Measurements from ENCODE around the gene USE1. TPM values are rescaled to one million over a fixed set of nuclear protein-coding genes. Genes with fewer than 3 reads are reported as not detected.

The USE1 gene
- total and polyA plus RNA-seq, 8 donors: 16.2 to 113 (median 55.3) TPM; not detected in 1

GRCh38 chr19:17245535-17245984 lies 30.4 kb downstream of the USE1 start, which contains the start of gene NR2F6:
Gene NR2F6, minus strand, starts transcription at chr19:17245919. Its CDS starts 699 bp downstream, at chr19:17245220.
- H3K36me3 ChIP-seq: peaks cover 0 to 3% (median 2%) of the 10 kb centered on the region in 4 donors
- H3K27me3 ChIP-seq: no peaks in the 10 kb centered on the region
- whole genome bisulfite sequencing, 5 donors: 0 to 2% (median 0%) methylated on average over 9 to 62 of the region's 72 CpGs; no CpG with 5 or more reads in 1 of the 5 donors
- no peaks in the 10 kb centered on the region for H3K9me3 ChIP-seq
- peak within 1 kb of the TSS; percentile 85 to 97 (median 90) for H3K4me3 ChIP-seq
- no peak for DNase-seq
- TF ChIP-seq EP300 (IDR thresholded peaks at IDR 0.05) (no peak), POLR2AphosphoS5 (IDR thresholded peaks at IDR 0.05) (peak in 2 of 3 donors; percentile 76 to 79)
- H3K4me1 ChIP-seq: peaks cover 54 to 80% (median 65%) of the 10 kb centered on the region in 4 donors
- peak within 1 kb of the TSS; percentile 87 to 95 (median 87) for H3K27ac ChIP-seq
- intact Hi-C loops (cut with DNase I; ENCODE audit: low total_unique reads): no loop called here

- Histone ChIP-seq H3K4me3 (peak overlapping the region; percentile 54 to 95 (median 86)), H3K4me1 (peaks cover 42 to 67% (median 53%) of the 10 kb centered on the region in 4 donors), H3K27me3 (no peaks in the 10 kb centered on the region), H3K27ac (peak overlapping the region; percentile 86 to 95 (median 87)), H3K9me3 (no peaks in the 10 kb centered on the region), H3K36me3 (no peaks in the 10 kb centered on the region)
- intact Hi-C loops (cut with DNase I; ENCODE audit: low total_unique reads): no loop called here
- DNase-seq: peak in 1 of 2 donors; percentile 61
- WGBS, 5 donors: 11 to 20% (median 13%) methylated on average over 20 to 21 of the region's 21 CpGs
- TF ChIP-seq POLR2AphosphoS5 (IDR thresholded peaks at IDR 0.05) (no peak), POLR2A (IDR thresholded peaks at IDR 0.05) (no peak), CTCF (IDR thresholded peaks at IDR 0.05) (no peak), EP300 (IDR thresholded peaks at IDR 0.05) (no peak)
Measured at GRCh38 chr19:17246681-17247425, 31.7 kb downstream of the USE1 start.

GRCh38 chr19:17248011-17248776 lies 33.0 kb downstream of the USE1 start:
- Histone ChIP-seq H3K4me1 (peaks cover 31 to 54% (median 40%) of the 10 kb centered on the region in 4 donors), H3K36me3 (no peaks in the 10 kb centered on the region), H3K27me3 (no peaks in the 10 kb centered on the region), H3K4me3 (no peak overlapping the region), H3K27ac (peak overlapping the region; percentile 3 to 95 (median 87)), H3K9me3 (no peaks in the 10 kb centered on the region)
- WGBS, 5 donors: 51 to 63% (median 56%) methylated on average over 16 to 21 of the region's 21 CpGs
- intact Hi-C loops (cut with DNase I; ENCODE audit: low total_unique reads): no loop called here
- peak; percentile 60 to 84 for DNase-seq
- TF ChIP-seq POLR2AphosphoS5 (IDR thresholded peaks at IDR 0.05) (peak in 1 of 3 donors; percentile 14), POLR2A (IDR thresholded peaks at IDR 0.05) (no peak), CTCF (IDR thresholded peaks at IDR 0.05) (no peak)

- DNase-seq: no peak
- intact Hi-C loops (cut with DNase I; ENCODE audit: low total_unique reads): no loop called here
- H3K4me1 ChIP-seq: peaks cover 23 to 41% (median 26%) of the 10 kb centered on the region in 4 donors
- WGBS, 5 donors: 74 to 91% (median 87%) methylated on average over 8 to 15 of the region's 15 CpGs
- no peaks in the 10 kb centered on the region for H3K27me3 ChIP-seq
- no peaks in the 10 kb centered on the region for H3K9me3 ChIP-seq
- no peak overlapping the region for H3K4me3 ChIP-seq
- no peak overlapping the region for H3K27ac ChIP-seq
- H3K36me3 ChIP-seq: no peaks in the 10 kb centered on the region
- TF ChIP-seq POLR2AphosphoS5 (IDR thresholded peaks at IDR 0.05) (no peak), CTCF (IDR thresholded peaks at IDR 0.05) (no peak), EP300 (IDR thresholded peaks at IDR 0.05) (no peak), POLR2A (IDR thresholded peaks at IDR 0.05) (no peak)
Measured at GRCh38 chr19:17249887-17250548, 34.9 kb downstream of the USE1 start.

Data from stomach (tissue), 9 donors.